ENCODE data around the gene MGST2.

- TF ChIP-seq YY1 (IDR thresholded peaks at IDR 0.05; ENCODE audit: low read depth) (no peak), CEBPB (IDR thresholded peaks at IDR 0.05) (no peak), TAF1 (IDR thresholded peaks at IDR 0.05; ENCODE audit: low read depth) (no peak)
Observed at GRCh38 chr4:139658586-139659382, 6.8 kb upstream of the MGST2 start.
